Measurements from ENCODE around the gene PHETA1. TPM values are rescaled to one million over a fixed set of nuclear protein-coding genes. Genes with fewer than 3 reads are reported as not detected.

Gene PHETA1, protein sequence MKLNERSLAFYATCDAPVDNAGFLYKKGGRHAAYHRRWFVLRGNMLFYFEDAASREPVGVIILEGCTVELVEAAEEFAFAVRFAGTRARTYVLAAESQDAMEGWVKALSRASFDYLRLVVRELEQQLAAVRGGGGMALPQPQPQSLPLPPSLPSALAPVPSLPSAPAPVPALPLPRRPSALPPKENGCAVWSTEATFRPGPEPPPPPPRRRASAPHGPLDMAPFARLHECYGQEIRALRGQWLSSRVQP
- 3.9 and 5.8 TPM in 2 replicates for total RNA-seq

DNA sequence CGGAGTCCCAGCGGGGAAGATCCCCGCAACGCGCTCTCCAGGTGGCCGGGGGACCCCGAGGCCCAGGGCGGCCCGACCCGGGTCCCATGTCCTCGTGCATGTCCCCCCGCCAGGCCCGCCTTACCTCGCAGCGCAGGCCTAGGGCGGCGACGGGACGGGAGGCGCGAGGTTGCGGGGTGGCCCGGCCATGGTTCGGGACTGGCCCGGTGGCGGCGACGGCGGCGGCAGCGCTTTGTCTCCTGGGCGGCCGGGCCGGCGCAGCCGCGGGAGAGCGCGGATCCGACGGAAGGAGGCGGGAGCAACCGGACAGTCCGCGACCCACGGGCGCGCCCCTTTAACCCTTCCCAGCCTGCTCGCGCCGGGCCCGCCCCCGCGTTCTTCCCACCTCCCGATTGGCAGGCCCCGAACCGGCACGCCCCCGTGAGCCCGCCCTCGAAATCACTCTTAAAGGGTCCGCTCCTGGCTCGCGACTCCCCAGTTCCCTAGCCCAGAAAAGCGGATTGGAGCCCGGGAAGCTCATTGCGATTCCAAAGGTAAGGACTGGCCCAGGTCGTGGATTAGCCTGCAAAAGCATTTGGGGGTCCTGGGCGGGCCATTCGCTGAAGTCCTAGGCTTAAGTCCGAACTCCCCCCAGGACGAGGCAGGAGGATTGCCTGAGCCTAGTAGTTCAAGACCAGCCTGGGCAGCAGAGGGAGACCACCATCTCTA is at the start of gene PHETA1:
TSS of gene PHETA1 (minus strand) at position 308 of the 708 bp plus-strand sequence. CDS start 5,668 bp downstream, outside the sequence.

DNA sequence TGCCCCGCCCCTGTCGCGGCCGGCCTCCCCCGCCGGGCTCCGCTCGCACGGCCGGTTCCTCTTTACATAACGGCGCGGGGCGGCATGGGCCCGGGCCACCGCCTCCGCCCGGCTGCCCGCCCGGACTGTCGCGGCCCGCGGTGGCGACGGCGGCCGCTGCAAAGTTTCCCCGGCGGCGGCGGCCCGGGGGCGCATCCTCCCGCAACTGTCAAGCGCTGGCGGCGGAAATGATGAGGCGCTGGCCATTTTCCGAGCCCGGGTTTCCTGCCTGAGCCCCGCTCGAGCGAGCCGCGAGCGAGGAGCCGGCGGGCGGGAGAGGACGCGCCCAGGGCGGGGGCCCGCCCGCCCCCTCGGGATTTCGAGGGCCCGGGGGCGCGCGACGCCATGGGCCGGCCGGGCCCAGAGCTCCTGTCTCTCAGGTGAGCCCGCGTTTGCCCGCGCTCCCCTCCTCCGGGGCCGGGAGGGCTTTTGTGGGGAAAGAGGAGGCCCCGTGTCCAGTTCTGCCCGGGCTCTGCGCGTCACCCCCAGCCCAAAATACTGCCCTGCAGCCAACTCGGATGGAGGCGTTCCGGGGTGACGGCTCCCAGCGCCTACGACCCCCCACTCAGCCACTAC is 37.1 kb upstream of the PHETA1 start, which contains the start of gene SH2B3:
TSS of gene SH2B3 (plus strand) at position 65 of the 615 bp plus-strand sequence. CDS start 12,223 bp downstream, outside the sequence.

Other genes starting within 250 kb of the PHETA1 start
- 4.6 and 7.7 TPM in 2 replicates for gene SH2B3, start 36.8 kb upstream of the PHETA1 start, total RNA-seq
- gene ATXN2, start 230.2 kb upstream of the PHETA1 start, total RNA-seq, result 16.5 and 18.6 TPM in 2 replicates